GM11168 (cell line): ENCODE measurements around the gene RCOR1.

Experiments used
- in situ Hi-C: fragments of 300-500 bp; cut with MboI; formaldehyde crosslinking; loops from one replicate; pipeline ENCODE4 v1.12.0; 2022; ENCODE audit warnings: low sequenced_read_pairs; ENCODE audit not compliant: unreplicated experiment

The RCOR1 gene

DNA sequence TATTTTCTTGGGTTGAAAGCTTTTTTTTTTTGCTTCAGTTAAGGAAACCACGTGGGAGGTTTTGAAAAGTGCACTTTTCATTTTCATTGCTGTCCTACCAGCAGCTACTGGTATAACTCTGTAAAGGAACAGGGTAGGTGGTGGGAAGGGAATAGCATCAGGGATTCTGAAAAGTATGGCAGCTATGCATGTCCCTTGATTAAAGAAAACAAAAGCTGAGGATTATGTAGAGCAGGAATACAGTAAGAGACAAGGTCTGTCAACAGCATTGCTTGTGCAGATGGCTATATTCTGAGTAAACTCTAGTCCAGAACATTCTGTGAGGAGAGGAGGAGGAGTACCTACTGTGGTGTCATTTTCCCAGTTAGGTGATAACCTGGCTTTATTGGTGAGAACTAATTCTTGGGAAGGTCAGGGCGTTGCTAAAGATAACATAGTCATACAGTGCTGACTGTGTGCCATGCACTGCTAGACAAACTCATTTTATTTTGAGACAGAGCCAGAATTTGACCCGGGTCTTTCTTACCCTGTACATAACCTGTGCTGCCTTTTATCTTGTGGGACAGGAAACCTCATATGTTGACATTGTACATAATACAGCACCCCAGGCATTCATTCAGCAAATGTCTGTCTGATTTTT, 104.5 kb downstream of the RCOR1 start:
- in situ Hi-C loops = loop anchor here (5.0 kb wide), 1 partner anchor 75 kb away; no protein-coding TSS in a partner anchor

GRCh38 chr14:102697501-102697900, 105.1 kb downstream of the RCOR1 start:
- in situ Hi-C loops = loop anchor here (5.0 kb wide), 1 partner anchor 75 kb away; no protein-coding TSS in a partner anchor

GRCh38 chr14:102699416-102700110, 107.1 kb downstream of the RCOR1 start:
- in situ Hi-C loops = loop anchor here (5.0 kb wide), 1 partner anchor 73 kb away; no protein-coding TSS in a partner anchor

DNA sequence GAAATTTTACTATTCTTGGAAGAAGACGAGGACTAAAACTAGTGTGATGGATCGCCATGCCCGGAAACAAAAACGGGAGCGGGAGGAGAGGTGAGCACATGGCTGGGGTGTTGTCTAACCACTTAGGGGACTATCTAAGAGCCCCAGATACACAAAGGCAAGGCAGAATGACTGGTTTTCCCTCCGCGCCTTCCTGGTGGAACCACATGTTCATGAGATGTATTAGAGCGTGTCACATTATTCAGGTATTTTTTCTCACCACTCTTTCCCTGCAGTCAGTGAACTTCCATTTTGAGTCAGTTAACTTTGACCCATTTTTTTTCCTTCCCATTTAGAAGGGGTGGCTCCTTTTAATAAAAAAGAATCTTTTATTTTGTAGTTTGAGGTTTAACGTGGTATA, 116.0 kb downstream of the RCOR1 start:
- in situ Hi-C loops = no loop called here

GRCh38 chr14:102711207-102711606, 118.8 kb downstream of the RCOR1 start:
- in situ Hi-C loops = no loop called here

DNA sequence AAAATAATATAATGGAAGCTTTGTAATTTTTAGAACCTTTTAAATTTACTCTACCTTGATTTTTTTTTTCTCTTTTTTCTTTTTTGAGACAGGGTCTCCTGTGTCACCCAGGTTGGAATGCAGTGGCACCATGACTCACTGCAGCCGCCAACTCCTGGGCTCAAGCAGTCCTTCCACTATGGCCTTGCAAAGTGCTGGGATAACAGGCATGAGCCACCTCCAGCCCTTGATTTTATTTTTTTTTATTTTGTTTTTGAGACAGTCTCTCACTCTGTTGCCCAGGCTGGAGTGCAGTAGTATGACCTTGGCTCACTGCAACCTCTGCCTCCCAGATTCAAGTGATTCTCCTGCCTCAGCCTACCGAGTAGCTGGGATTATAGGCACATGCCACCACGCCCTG, 119.5 kb downstream of the RCOR1 start:
- in situ Hi-C loops = no loop called here

DNA sequence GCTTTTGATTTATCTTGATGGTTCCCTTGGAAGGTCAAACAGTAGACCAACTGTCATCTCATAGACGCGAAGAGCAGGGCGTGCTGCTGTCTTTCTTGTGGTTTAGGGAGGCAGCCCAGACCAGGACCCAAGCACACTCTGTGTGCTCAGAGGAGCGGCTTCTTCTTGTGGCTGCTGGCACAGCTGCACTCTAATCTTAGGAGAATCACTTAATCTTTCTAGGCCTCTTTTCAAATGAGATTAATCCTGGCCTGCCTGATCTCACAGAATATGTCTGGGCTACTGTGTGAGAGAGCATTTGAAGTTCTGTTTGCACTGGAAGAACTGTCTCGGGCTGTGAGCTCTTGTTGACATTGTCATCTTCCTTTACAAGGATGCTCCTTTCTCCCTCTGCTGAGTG, 124.8 kb downstream of the RCOR1 start:
- in situ Hi-C loops = no loop called here

DNA sequence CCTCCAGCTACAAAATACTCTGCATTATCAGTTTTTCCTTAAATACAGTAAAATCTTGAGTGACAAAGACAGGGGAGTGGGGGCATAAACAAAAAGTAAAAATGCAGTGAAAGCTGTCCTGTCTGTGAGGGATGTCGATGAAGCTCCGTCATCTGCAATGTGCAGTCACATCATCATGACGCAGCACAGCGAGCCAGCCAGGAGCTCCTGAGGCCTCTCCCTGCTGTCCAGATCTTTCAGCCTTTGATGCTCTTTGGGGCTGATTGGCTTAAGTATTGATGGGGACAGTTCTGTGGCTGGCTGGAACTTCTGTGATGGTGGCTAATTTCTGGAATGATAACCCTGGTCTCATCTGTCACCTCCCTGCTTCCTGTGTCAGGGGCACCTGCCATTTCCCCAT, 130.2 kb downstream of the RCOR1 start:
- in situ Hi-C loops = no loop called here

GRCh38 chr14:102723650-102724049, 131.2 kb downstream of the RCOR1 start:
- in situ Hi-C loops = no loop called here

DNA sequence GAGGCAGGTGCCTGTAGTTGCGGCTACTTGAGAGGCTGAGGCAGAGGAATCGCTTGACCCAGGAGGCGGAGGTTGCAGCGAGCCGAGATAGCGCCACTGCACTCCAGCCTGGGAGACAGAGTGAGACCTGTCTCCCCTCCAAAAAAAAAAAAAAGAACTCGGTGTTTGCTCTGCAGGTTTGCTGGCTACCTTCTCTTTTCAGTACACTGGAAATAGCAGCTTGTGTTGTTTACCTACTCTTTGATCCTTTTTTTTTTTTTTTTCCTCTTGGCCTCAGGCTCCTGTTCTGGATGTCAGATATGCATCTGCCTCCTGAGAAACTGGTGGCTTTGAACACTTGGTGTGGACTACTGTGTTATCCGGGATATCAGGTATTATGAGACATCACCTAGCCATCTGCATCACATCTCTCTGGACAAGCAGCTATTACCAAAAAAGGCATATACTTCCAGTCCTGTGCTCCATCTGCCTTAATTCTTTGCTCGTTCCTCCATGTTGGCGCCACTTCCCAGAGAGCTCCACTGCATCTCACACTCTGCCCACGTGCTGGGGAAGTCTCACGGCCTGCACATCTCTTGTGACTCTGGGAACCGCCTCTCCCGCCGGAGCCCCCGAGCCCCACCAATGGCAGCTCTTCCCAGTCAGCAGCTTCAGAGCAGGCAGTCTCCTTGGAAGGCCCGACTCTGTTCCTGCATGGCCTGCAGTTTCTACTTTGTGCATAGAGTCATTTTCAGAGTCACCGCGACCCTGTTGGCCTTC, 133.9 kb downstream of the RCOR1 start:
- in situ Hi-C loops = no loop called here

GRCh38 chr14:102727336-102728095, 135.1 kb downstream of the RCOR1 start:
- in situ Hi-C loops = no loop called here

DNA sequence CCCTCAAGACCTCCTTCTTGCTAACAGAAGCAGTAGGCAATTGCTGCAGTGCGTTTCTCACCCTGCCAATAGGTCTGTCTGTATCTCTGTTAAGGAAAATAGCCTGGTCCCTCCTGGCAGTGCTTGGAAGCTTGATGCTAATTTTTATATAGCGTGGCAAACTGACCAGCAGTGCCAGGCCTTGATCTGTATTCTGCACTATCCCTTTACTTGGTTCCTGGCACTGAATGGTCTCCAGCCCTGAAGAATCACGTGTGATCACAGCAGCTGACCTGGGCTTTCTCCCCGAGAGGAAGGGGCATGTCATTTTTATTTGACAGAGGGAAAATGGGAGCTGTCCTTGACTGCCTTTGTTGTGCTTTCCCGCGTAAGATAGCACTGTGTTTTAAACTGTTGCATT, 136.1 kb downstream of the RCOR1 start:
- in situ Hi-C loops = no loop called here

DNA sequence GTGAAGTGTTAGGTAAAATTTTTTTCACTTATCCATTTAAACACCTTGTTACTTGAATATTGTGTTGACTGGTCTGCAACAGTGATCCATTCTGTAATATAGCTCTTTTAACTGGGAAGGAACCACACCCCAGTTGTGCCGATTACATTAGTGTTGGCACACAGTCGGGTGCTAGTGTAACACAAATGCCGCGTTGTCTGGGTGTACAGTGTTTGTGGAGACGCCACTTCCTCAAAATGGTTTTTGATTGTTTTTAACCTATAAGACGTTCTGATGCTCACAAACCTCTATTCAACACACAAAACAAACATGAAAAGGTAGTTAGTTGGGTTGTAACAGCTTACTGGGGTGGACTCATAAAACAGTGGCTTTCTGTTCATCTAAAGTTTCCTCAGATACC, 136.8 kb downstream of the RCOR1 start:
- in situ Hi-C loops = no loop called here

GRCh38 chr14:102729825-102730224, 137.4 kb downstream of the RCOR1 start:
- in situ Hi-C loops = no loop called here

DNA sequence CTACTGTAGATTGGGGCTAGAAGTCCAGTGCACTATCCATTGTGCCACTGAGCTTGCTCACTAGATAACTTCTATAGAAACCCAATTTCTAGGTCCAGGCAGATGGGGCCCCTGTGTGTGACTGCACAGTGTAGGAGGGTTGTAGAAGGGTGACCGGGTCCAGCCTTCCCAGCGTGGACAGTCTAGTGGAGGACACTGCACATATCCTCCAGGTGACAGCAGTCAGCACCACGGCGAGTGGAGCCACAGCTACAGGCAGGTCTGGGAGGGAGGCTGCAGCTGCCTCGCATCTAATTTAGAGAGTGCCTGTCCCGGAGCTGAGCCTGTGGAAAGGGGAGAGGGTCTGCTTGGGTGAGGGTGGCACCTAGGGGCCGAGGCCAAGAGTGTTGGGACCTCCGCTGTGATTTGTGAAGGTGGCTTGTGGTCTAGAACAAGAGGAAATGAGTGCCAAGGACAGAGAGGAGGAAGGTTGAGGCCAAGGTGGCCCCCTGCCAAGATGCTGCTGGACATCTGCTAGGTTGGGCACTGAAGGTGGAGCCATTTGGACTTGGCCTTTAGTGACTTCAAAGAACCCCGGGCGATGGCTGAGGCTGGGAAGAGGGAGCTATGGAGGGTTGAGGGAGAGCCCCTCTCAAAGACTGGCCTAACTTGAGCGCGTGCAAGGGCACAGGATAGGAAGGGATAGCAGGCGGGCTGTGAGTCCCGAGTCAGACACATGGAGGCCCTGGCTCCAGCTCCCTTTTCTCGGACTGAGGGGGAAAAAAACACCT, 138.8 kb downstream of the RCOR1 start:
- in situ Hi-C loops = no loop called here

DNA sequence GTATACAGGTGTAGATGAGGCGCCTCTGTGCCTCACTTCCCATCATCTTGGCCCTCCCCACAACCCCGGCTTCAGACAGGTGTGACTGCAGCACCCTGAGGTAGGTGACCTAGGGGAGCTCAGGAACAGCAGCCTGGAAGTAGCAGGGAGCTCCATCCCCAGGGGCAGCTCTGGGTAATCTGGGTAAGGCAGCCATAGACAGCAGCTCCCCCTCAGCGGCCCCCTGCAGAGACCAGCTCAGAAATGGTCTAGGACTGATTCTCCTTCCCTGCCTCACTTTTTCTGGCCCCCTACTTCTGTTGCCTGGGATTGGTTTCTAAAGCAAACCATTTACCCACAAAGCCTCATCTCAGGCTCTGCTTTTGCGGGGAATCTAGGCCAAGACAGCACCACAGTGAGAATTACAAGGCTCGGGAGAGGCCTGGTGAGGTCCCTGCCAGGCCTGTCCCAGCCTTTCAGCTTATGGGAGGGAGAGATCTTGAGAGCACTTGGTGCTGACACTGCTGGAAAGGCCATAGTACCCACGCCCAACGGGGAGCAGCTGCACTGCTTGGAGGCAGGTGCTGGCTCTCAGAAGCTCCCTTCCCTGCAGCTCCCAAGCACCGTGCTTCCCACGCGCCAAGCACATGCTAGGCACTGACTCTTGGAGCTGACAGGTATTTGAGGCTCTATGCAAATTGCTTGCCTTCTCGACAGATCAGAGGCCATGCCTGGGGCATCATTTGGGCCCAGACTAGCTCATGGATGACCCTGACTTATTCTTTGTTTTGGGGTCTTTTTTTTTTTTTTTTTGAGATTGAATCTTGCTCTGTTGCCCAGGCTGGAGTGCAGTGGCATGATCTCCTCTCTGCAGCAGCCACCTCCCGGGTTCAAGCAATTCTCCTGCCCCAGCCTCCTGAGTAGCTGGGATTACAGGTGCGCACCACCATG, 139.7 kb downstream of the RCOR1 start:
- in situ Hi-C loops = no loop called here

DNA sequence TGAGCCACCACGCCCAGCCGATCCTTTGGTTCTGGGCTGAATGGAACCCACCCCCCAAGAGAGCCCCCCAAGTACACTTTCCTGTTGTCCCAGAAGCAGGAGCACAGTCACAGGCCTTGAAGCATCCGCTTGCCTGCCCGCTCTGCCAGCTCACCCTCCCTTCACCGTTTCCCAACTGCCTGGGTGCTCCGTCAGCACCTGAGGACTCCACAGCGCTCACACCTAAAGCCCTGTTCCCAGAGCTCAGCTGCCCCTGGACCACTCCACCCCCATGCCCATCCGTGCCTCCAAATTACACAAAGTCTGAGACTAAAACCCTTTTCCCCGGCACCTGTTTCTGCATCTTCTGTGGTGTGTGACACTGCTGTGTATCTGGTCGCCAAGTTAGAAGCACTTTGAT, 140.5 kb downstream of the RCOR1 start:
- in situ Hi-C loops = no loop called here

- in situ Hi-C loops = no loop called here
Measured at GRCh38 chr14:102733326-102733725, 140.9 kb downstream of the RCOR1 start.

- in situ Hi-C loops = no loop called here
Measured at GRCh38 chr14:102734436-102734835, 142.0 kb downstream of the RCOR1 start.
